Panc1 (cell line): ENCODE data around the gene RNASE11. TPM values are rescaled to one million over a fixed set of nuclear protein-coding genes. Genes with fewer than 3 reads are reported as not detected.

Source experiments
- ATAC-seq: fragments of 200-7000 bp; cut with Tn5 transposase; 2 replicates; pipeline ENCODE4 v1.9.1; 2020; ENCODE audit warnings: mild to moderate bottlenecking, moderate library complexity
- BruUV-seq: library from RNA; stranded (reverse); fragments of 400-500 nt; replicated peaks from 2 replicates; lab custom pipeline; 2021; lab: Mats Ljungman, UMichigan
- CTCF ChIA-PET: fragments of 300-600 bp; sonication (Branson Sonifier 250); formaldehyde crosslinking; loops from one replicate; lab custom pipeline; 2022; ENCODE audit warnings: antibody characterized with exemption; lab: Charles Lee
- POLR2A ChIA-PET: fragments of 300-600 bp; sonication (Branson Sonifier 250); formaldehyde crosslinking; loops from one replicate; lab custom pipeline; 2022; ENCODE audit warnings: antibody characterized with exemption; lab: Charles Lee
- DNase-seq: peaks from one replicate; pipeline ENCODE4 v3.0.0-alpha.2; 2010; ENCODE audit warnings: low read depth, low spot score
- H3K27ac ChIP-seq: 2 replicates; pipeline ENCODE4 v1.5.1; 2011; ENCODE audit warnings: mild to moderate bottlenecking, low read length, inconsistent platforms
- H3K27me3 ChIP-seq: fragments of 200-500 bp; sonication (Bioruptor generic); 2 replicates; pipeline ENCODE4 v1.6.0; 2014; ENCODE audit warnings: low read length, inconsistent platforms; ENCODE audit not compliant: control insufficient read depth, insufficient read depth
- H3K36me3 ChIP-seq: fragments of 200-500 bp; sonication (Bioruptor generic); 2 replicates; pipeline ENCODE4 v1.5.1; 2014; ENCODE audit warnings: inconsistent platforms, mild to moderate bottlenecking, low read length, moderate library complexity; ENCODE audit not compliant: control insufficient read depth, insufficient read depth
- H3K4me1 ChIP-seq: 2 replicates; pipeline ENCODE4 v1.5.1; 2011; ENCODE audit warnings: inconsistent platforms, mild to moderate bottlenecking, low read length, moderate library complexity; ENCODE audit not compliant: control insufficient read depth, insufficient read depth
- H3K4me3 ChIP-seq, 2 experiments: 2 replicates each; pipeline ENCODE4 v1.5.1; 2011 to 2012; ENCODE audit warnings: low read depth in 2 of 2, low read length in 2 of 2, mild to moderate bottlenecking in 2 of 2, inconsistent platforms in 1 of 2, moderate library complexity in 1 of 2
- H3K9me3 ChIP-seq: fragments of 200-500 bp; sonication (Bioruptor generic); 2 replicates; pipeline ENCODE4 v1.5.1; 2014; ENCODE audit warnings: low read depth, mild to moderate bottlenecking, inconsistent platforms, low read length, moderate library complexity; ENCODE audit not compliant: control insufficient read depth, insufficient read depth
- POLR2AphosphoS5 ChIP-seq: IDR thresholded peaks from 2 replicates; pipeline ENCODE4 v1.6.1; 2012; ENCODE audit warnings: mild to moderate bottlenecking, low read depth, low read length, moderate library complexity
- SIN3A ChIP-seq: IDR thresholded peaks from 2 replicates; pipeline ENCODE4 v1.6.1; 2012; ENCODE audit warnings: low read depth, mild to moderate bottlenecking, low read length, moderate library complexity, borderline replicate concordance; ENCODE audit not compliant: insufficient read depth
- TCF7L2 ChIP-seq: IDR thresholded peaks from 2 replicates; pipeline ENCODE4 v1.6.1; 2011; ENCODE audit warnings: mild to moderate bottlenecking, low read depth, low read length, inconsistent platforms
- in situ Hi-C: cut with HindIII; loops from 2 replicates; pipeline ENCODE4 v1.10.0; 2016; ENCODE audit warnings: low sequenced_read_pairs, low pct_unique_long_range_greater_than_20kb
- intact Hi-C: fragments of 100-400 bp; cut with micrococcal nuclease; formaldehyde crosslinking; loops from one replicate; pipeline ENCODE4 v1.10.0; 2022; ENCODE audit not compliant: unreplicated experiment
- total RNA-seq: library from RNA; stranded (reverse); gene quantifications from one replicate; pipeline ENCODE4 v1.2.1, GENCODE V29; 2021; ENCODE audit not compliant: unreplicated experiment
- TF ChIP-seq, protein P1 (sequence below), 2 experiments: IDR thresholded peaks; 2 replicates each; pipeline ENCODE4 v1.6.1; 2011 to 2012; ENCODE audit warnings: low read depth in 2 of 2, control low read depth in 1 of 2, low read length in 1 of 2, mild to moderate bottlenecking in 1 of 2, moderate library complexity in 1 of 2; ENCODE audit not compliant: insufficient read depth in 1 of 2
- TF ChIP-seq, protein P2 (sequence below): fragments of 450-650 bp; IDR thresholded peaks from 2 replicates; pipeline ENCODE4 v1.5.1; 2017; ENCODE audit warnings: mild to moderate bottlenecking

RNASE11 gene
- total RNA-seq, 1 experiment from 2014 or later = not detected

DNA sequence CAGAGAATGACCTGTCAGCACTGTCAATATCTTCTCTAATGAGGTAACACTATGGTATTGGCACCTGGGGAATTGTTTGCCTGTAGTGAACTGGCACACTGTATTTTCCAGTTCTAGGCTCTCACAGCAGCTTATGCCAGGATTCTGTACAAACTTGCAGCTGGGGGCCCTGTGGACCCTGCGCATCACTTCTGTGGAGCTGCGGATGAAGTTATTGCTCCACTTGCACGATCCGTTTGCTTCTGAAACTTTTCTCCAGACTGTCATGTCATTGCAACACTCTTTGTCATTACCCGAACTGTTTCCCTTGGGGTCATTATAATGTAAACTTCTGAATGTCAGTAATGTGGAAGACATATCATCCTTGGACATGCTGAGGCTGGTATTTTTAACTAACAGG lies 3.9 kb downstream of the RNASE11 start:
- BruUV-seq = no TSS peak
- DNase-seq = no peak
- ChIA-PET CTCF (no interaction called here), POLR2A (no interaction called here)
- in situ Hi-C loops (no loop called here), intact Hi-C loops (no loop called here)
- H3K36me3 ChIP-seq = no peaks in the 10 kb centered on the region
- ATAC-seq = no peak
- no peaks in the 10 kb centered on the region for H3K4me1 ChIP-seq
- no peaks in the 10 kb centered on the region for H3K9me3 ChIP-seq
- H3K27ac ChIP-seq = no peak overlapping the region
- H3K4me3 ChIP-seq = no peak overlapping the region
- no peak for TF ChIP-seq TCF7L2
- no peak for TF ChIP-seq SIN3A
- no peak for TF ChIP-seq POLR2AphosphoS5
- TF ChIP-seq, protein P1, sequence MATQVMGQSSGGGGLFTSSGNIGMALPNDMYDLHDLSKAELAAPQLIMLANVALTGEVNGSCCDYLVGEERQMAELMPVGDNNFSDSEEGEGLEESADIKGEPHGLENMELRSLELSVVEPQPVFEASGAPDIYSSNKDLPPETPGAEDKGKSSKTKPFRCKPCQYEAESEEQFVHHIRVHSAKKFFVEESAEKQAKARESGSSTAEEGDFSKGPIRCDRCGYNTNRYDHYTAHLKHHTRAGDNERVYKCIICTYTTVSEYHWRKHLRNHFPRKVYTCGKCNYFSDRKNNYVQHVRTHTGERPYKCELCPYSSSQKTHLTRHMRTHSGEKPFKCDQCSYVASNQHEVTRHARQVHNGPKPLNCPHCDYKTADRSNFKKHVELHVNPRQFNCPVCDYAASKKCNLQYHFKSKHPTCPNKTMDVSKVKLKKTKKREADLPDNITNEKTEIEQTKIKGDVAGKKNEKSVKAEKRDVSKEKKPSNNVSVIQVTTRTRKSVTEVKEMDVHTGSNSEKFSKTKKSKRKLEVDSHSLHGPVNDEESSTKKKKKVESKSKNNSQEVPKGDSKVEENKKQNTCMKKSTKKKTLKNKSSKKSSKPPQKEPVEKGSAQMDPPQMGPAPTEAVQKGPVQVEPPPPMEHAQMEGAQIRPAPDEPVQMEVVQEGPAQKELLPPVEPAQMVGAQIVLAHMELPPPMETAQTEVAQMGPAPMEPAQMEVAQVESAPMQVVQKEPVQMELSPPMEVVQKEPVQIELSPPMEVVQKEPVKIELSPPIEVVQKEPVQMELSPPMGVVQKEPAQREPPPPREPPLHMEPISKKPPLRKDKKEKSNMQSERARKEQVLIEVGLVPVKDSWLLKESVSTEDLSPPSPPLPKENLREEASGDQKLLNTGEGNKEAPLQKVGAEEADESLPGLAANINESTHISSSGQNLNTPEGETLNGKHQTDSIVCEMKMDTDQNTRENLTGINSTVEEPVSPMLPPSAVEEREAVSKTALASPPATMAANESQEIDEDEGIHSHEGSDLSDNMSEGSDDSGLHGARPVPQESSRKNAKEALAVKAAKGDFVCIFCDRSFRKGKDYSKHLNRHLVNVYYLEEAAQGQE (IDR thresholded peaks at IDR 0.05; ENCODE audit: insufficient read depth in 1 of 2, low read depth in 2 of 2, low read length in 1 of 2) = no peak
- TF ChIP-seq, protein P2, sequence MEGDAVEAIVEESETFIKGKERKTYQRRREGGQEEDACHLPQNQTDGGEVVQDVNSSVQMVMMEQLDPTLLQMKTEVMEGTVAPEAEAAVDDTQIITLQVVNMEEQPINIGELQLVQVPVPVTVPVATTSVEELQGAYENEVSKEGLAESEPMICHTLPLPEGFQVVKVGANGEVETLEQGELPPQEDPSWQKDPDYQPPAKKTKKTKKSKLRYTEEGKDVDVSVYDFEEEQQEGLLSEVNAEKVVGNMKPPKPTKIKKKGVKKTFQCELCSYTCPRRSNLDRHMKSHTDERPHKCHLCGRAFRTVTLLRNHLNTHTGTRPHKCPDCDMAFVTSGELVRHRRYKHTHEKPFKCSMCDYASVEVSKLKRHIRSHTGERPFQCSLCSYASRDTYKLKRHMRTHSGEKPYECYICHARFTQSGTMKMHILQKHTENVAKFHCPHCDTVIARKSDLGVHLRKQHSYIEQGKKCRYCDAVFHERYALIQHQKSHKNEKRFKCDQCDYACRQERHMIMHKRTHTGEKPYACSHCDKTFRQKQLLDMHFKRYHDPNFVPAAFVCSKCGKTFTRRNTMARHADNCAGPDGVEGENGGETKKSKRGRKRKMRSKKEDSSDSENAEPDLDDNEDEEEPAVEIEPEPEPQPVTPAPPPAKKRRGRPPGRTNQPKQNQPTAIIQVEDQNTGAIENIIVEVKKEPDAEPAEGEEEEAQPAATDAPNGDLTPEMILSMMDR = no peak
- H3K27me3 ChIP-seq = peaks cover 2% of the 10 kb centered on the region

- CTCF ChIA-PET = no interaction called here
Observed at GRCh38 chr14:20583142-20583541, 4.7 kb downstream of the RNASE11 start.

More at GRCh38 chr14:20583142-20583541, 4.7 kb downstream of the RNASE11 start:
- POLR2A ChIA-PET = no interaction called here
- DNase-seq = no peak
- H3K36me3 ChIP-seq = no peaks in the 10 kb centered on the region
- ATAC-seq = no peak
- no peaks in the 10 kb centered on the region for H3K9me3 ChIP-seq
- H3K4me3 ChIP-seq = no peak overlapping the region
- no TSS peak for BruUV-seq
- H3K27me3 ChIP-seq = peaks cover 2% of the 10 kb centered on the region
- no peak for TF ChIP-seq TCF7L2
- TF ChIP-seq POLR2AphosphoS5 = no peak
- TF ChIP-seq, protein P2 = no peak
- TF ChIP-seq SIN3A = no peak
- TF ChIP-seq, protein P1 (IDR thresholded peaks at IDR 0.05; ENCODE audit: insufficient read depth in 1 of 2, low read depth in 2 of 2, low read length in 1 of 2) = no peak
- no peak overlapping the region for H3K27ac ChIP-seq
- intact Hi-C loops (no loop called here), in situ Hi-C loops (no loop called here)
- no peaks in the 10 kb centered on the region for H3K4me1 ChIP-seq
